ENCODE data around the gene GRIK2.

Gene GRIK2

GRCh38 chr6:101719521-101719920, 326.0 kb downstream of the GRIK2 start:
- no peak for DNase-seq (ENCODE audit: low spot score)

DNA sequence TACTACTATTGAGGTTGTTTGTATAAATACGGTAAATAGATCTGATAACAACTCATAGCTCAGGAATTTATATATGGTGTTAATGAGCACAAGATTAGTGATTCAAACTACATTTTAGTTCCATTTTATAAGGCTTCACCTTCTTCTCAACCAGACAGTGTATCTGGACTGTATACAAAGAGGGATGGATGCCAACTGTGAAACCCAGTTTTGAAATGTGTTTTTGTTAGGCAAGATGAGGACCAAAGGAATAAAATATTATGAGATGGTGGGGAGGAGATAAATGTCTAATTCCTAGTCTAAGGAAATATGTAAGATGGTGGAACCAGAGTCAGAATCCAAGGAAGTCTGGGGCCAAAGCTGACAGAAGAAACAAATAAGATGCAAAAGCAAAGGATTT, 329.0 kb downstream of the GRIK2 start:
- DNase-seq (ENCODE audit: low spot score), result no peak

DNA sequence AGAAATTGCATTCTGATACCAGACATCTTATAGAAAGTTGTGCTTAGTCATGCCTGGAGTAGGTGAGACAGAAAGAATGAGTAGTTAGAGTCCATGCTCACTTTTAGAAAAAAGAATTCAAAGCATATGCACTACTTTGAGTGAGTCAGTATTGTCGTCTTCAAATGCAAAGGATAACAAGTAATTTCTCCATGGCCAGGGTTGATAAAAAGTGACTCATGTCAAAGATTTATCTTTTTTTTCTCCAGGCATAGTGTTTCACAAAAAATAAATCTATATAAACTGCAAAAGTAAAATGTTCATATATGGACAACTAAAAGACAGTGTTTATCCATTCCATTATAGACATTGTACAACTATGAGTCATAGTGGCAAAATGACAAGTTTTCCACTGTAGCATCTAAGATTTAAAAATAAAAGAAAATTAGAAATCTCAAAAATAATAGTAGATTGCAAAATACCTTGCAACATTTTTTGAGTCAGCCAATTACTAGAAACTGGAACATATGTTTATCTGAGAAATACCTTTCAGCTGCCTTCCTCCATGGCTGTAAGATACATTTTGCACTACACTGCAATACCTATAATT, 329.6 kb downstream of the GRIK2 start:
- DNase-seq (ENCODE audit: low spot score), result no peak

GRCh38 chr6:101728388-101728787, 334.9 kb downstream of the GRIK2 start:
- DNase-seq (ENCODE audit: low spot score), result no peak

GRCh38 chr6:101728956-101729355, 335.4 kb downstream of the GRIK2 start:
- DNase-seq (ENCODE audit: low spot score), result no peak

DNA sequence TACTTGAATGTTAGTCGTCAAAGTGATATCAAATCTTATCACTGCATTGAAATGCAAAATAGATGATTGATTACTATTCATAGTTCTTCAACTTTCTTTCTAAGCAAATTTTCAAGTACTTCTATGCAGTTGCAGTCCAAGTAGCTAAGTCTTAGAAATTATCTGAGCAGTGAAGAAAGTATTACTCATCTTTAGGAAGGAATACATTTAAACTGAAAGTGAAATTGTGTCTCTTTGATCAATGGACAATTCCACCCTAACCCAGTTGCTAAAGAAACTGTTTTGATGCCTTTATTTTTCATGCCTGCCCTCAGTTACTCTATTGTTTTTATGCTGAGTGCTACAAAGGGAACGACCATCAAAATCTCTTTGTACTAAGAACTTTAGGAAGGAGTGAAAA, 337.4 kb downstream of the GRIK2 start:
- no peak for DNase-seq (ENCODE audit: low spot score)

GRCh38 chr6:101733899-101734298, 340.4 kb downstream of the GRIK2 start:
- DNase-seq (ENCODE audit: low spot score), result no peak

GRCh38 chr6:101738481-101738880, 345.0 kb downstream of the GRIK2 start:
- no peak for DNase-seq (ENCODE audit: low spot score)

DNA sequence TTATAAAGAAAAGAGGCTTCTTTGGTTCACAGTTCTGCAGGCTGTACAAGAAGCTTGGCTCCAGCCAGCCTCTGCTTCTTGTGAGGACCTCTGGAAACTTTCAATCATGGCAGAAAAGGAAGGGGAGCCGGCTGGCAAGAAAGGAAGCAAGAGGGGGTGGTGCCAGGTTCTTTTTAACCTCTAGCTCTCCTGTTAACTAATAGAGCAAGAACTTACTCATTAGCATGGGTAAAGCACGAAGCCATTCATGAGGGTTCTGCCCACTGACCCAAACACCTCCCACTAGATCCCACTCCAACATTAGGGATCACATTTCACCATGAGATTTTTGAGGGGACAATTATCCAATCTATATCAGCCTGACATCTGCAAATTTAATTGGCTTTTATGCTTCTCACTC, 347.1 kb downstream of the GRIK2 start:
- DNase-seq (ENCODE audit: low spot score), result no peak

- DNase-seq (ENCODE audit: low spot score), result no peak
Measured at GRCh38 chr6:101741474-101742171, 348.1 kb downstream of the GRIK2 start.

- DNase-seq (ENCODE audit: low spot score), result no peak
Measured at GRCh38 chr6:101747160-101747559, 353.7 kb downstream of the GRIK2 start.

DNA sequence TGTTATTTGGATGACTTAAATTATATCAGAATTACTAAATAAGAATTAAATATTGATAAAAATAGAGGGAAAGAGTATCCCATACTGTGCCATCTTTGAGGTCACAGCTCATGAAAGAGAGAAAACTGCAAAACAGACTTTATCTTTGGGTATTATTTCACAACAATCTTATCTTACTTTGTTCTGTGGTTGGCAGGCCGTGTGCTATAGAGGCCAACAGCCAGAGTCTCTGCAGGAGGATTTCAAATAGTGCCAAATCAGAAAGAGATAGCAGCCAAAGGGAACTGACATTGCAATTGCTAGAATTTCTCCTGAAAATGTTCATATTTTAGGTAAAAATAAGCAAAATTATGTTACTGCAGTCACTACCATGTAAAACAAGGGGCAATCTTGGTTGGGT, 354.2 kb downstream of the GRIK2 start:
- DNase-seq (ENCODE audit: low spot score), result peak; percentile 20

- no peak for DNase-seq (ENCODE audit: low spot score)
Measured at GRCh38 chr6:101755931-101756330, 362.4 kb downstream of the GRIK2 start.

DNA sequence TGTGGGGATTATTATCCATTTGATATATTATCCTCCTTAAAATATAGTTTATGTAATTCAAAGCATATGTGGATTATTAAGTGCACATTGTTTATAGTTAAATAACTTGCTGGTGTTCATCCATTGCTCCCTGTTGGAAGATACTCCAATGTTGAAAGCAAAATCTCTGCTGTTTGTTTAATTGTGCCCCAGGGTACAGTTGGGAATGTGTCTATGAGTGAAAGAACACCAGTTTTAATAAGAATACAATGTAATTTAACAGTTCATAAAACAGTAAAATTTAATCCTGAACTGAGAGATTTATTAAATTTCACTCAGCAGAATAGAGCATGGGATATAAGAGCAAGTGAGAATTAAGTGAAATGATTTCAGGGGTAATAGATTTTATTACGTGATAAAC, 364.9 kb downstream of the GRIK2 start:
- no peak for DNase-seq (ENCODE audit: low spot score)

DNA sequence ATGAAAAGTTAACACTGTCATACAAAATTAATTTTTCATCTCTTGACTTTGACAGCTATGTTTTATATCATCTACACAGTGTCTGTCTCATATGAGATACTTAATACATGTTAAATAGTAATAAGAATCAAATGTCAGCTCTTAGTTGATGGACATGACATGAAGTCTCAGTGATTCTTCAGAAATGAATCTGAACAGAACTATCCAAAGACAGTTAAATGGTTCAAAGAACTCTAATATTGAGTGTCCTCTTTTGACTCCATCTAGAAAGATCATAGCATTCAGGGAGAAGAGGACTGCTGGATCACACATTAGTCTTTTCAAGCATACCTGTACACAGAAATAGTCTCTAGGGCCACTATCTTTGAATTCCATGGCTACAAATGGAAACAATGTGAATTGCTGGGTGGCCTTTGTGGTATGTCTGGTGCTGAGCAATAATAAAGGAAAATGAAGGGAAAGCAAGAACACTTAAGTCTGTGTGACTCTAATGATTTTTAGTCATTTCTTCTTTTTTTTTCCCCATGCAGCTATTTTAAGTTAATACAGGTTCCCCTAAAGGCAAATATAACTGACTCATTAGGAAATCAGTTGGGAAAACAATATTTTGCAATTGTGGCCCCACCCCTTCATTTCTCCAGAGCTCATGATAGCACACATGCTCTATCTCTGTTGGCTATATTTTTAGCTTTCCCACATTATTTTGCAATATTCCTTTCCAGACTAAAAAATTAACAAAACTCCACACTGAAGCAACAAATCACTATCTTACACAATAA, 367.5 kb downstream of the GRIK2 start:
- no peak for DNase-seq (ENCODE audit: low spot score)

GRCh38 chr6:101762851-101763250, 369.3 kb downstream of the GRIK2 start:
- DNase-seq (ENCODE audit: low spot score), result no peak

- no peak for DNase-seq (ENCODE audit: low spot score)
Measured at GRCh38 chr6:101765281-101765680, 371.8 kb downstream of the GRIK2 start.

GRCh38 chr6:101770116-101770515, 376.6 kb downstream of the GRIK2 start:
- DNase-seq (ENCODE audit: low spot score), result no peak

- DNase-seq (ENCODE audit: low spot score), result no peak
Measured at GRCh38 chr6:101776919-101777350, 383.4 kb downstream of the GRIK2 start.

- no peak for DNase-seq (ENCODE audit: low spot score)
Measured at GRCh38 chr6:101777646-101778045, 384.1 kb downstream of the GRIK2 start.

GRCh38 chr6:101779051-101779844, 385.7 kb downstream of the GRIK2 start:
- no peak for DNase-seq (ENCODE audit: low spot score)

GRCh38 chr6:101783287-101783686, 389.8 kb downstream of the GRIK2 start:
- DNase-seq (ENCODE audit: low spot score), result no peak

Data from HuH-7 (cell line).